Stimulated activated CD8-positive, alpha-beta memory T cell treated with anti-CD3 and anti-CD28 coated beads, Interleukin-2, amount 100 ng/mL, for 1 hour (primary cell): ENCODE data around the gene SPOCK1.

Experiments
- DNase-seq, 2 donors: peaks; one replicate each; pipeline ENCODE4 v3.0.0-alpha.2; 2020; ENCODE audit warnings: low read depth in 2 of 2

Gene SPOCK1

DNA sequence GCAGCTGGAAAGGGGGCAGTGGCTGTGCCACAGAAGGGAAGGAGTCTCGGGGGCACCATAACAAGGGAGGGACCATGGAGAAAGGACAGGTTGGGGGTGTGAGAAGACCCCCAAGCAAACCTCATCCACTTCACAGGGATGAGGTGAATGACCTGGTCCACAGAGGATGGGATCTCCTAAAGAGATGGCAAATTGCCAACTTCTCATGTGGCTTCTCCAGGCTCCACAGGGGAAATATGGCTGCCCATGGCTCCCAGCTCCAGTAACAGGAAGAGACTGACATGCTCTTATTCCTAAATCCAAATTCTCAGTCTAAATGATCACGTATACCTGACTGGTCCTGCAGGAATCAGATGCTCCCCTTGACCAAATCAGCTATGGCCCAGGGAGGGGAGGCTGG is 340.4 kb downstream of the SPOCK1 start:
- no peak for DNase-seq

DNA sequence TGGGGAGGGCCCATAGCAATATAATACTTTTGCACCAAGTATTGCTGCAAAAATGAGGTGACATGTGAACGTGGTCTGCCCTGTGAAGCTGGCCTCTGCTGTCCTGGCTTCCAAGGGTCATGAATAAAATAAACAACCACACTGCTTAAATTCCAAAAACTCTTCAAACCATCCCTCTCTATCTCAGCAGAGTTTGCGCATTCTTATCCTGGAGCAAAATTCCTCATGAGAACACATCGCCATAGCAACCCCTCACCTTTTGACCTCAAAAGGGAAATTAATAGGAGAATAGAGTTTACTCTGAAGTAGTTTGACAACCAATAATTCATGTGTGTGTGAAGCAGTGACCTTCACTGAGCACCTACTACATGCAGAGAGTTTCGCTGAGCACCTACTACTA is 342.9 kb downstream of the SPOCK1 start:
- no peak for DNase-seq

DNA sequence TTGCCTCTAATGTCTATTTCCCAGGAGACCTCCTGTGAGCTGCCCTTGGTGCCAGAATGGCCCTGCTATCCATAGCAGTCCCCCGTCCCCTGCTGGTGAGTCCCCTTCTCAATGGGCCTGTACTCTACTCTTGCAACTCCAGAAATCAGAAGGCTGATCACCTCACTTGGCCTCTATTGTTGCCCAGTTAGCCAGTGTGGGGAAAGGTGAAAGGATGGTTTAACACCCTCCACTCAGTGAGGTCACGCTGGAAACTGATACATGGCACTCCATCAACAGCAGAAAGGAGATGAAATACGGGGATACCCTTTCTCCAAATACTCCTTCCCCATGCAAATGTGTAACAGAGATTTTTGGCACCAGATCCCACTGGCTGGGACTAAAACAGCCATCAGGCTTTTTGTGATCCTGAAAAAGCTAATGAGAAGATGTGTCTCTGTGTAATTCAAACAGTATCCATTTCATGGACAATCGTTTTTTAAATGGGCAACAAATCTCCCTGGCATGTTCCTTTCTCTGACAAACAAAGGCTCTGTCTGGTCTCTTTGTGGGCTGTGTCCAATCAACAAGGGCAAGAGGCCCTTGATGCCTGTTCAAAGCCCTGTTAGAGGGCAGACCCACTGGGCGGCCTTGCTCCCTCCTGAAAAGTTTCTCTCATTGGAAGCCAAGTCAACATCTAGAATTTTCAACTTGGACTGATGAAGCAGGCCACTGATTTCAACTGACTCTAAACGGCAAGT is 343.7 kb downstream of the SPOCK1 start:
- no peak for DNase-seq

DNA sequence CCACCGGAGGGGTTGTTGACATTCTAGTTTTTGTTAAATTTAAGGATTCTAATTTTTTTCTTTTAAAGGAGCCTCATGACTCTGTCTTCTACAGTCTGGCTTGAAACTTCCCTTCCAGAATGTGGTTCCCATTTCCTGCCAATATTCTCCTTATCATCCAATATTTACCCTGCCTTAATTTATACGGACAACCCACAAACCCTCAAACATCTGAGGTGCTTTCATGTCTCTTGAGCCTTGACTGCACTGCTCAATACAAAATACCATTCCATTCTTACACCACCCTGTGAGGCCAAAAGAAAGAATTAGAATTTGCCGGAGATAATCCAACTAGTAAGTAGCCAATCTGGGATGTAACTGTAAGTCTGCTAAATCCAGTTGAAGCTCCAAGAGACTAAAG is 346.5 kb downstream of the SPOCK1 start:
- DNase-seq = no peak

GRCh38 chr5:137148655-137149054 is 350.5 kb downstream of the SPOCK1 start:
- no peak for DNase-seq

- DNase-seq = no peak
Observed at GRCh38 chr5:137148159-137148558, 351.0 kb downstream of the SPOCK1 start.

DNA sequence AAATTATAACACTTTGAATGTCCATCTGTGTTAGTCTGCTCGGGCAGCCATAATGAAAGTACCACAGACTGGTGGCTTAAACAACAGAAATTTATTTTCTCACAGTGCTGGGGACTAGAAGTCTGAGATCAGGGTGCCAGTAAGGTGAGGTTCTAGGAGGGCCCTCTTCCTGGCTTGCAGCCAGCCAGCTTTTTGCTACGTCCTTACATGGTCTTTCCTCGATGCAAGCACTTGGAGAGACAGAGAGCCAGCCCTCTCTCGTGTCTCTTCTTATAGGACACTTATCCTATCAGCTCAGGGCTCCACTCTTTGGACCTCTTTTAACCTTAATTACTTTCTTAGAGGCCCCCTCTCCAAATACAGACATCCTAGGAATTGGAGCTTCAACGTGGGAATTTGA is 351.8 kb downstream of the SPOCK1 start:
- no peak for DNase-seq

DNA sequence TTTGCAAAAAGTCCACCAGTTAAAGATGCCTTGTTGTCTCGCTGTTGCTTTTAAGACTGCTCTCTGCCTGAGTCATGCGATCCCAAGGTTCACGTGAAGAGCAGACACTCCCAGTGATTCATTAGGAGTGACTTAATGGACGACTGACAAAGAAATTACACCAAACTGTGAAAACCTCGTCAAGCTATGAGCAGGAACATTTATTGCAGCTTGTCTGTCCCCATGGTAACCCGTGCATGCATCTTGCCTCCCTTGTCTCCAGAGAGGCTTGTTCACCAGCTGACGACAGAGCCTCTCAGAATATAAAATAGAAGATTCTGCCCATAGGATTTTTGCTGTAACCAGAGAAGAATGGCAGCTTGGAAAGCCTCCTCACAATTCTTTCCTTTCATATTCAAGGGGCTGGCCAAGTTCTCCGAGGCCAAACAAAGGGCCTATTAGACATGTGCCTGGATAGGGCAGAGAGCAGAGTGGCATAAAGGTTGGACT is 352.7 kb downstream of the SPOCK1 start:
- no peak for DNase-seq

DNA sequence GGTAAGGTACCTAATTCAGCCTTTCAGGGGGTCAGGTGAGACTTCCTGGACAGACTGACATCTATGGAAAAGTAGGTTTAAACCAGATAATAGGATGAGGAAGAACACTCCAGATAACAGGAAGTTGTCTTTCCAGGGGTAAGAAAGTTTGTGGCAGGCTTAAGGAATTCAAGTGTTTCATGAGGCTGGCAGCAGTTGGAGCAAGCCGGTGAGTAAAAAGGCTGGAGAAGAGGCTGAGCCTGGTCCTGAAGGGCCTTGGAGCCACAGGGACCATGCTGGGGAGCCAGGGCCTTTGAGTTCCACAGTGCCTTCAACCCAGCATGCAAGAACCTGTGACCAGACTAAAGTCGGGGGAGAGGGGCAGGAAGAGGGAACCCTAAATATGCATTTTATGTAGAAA is 353.4 kb downstream of the SPOCK1 start:
- no peak for DNase-seq

DNA sequence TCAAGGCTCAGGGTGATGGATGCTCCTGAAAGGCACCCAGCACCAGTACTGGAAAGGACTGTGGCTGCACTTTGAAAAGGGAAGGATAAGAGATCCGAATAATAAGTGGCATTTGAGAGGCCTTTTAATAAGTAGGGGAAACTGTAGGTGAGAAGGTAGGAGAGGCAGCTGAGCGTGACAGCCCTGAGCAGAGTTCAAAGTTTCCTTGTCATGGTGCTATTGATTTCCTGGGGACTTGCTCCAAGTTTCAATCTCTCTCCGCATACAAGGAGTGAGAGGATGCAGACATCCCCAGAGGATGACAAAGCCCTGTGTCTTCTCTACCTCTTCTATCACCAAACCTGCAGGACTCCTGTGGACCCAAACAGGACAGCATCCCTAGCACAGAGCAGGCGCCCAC is 354.5 kb downstream of the SPOCK1 start:
- DNase-seq = no peak

GRCh38 chr5:137142764-137143605 is 356.1 kb downstream of the SPOCK1 start:
- DNase-seq = no peak

- DNase-seq = no peak
Observed at GRCh38 chr5:137142346-137142745, 356.8 kb downstream of the SPOCK1 start.

DNA sequence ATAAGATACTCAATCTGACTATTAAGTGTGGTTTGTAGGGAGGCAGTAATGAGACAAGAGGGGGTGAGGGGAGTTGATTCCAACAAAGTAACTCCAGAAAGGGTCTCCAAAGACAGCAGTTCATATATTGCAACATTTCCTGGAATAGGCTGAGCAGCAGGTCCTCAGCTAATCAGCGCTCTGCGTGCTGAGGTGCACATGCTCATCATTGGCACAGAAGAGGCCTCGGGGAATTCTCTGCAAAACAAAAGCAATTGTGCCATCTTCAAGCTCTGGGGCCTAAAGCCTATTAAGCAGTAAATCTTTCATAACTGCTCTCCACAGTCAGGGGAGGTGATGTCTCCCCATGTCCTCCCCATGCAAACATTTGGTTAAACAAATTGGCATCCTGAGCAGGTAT is 357.3 kb downstream of the SPOCK1 start:
- no peak for DNase-seq

- DNase-seq = no peak
Observed at GRCh38 chr5:137136991-137137632, 362.0 kb downstream of the SPOCK1 start.

GRCh38 chr5:137134920-137135532 is 364.1 kb downstream of the SPOCK1 start:
- DNase-seq = no peak

- no peak for DNase-seq
Observed at GRCh38 chr5:137129886-137130680, 369.0 kb downstream of the SPOCK1 start.

DNA sequence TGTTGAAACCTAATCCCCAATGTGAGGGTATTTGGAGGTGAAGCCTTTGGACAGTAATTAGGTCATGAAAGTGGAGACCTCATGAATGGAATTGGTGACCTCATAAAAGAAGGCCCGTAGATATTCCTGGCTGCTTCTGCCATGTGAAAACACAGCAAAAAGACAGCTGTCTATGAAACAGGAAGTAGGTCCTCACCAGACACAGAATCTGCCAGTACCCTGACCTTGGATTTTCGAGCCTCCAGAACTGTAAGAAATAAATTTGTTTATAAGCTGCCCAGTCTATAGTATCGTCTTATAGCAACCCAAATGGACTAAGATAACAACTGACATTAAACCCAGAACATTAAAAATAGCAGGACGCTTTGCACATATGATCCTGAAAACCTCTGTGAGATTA is 371.1 kb downstream of the SPOCK1 start:
- DNase-seq = no peak

GRCh38 chr5:137126829-137127228 is 372.3 kb downstream of the SPOCK1 start:
- no peak for DNase-seq

GRCh38 chr5:137122558-137122957 is 376.6 kb downstream of the SPOCK1 start:
- no peak for DNase-seq

DNA sequence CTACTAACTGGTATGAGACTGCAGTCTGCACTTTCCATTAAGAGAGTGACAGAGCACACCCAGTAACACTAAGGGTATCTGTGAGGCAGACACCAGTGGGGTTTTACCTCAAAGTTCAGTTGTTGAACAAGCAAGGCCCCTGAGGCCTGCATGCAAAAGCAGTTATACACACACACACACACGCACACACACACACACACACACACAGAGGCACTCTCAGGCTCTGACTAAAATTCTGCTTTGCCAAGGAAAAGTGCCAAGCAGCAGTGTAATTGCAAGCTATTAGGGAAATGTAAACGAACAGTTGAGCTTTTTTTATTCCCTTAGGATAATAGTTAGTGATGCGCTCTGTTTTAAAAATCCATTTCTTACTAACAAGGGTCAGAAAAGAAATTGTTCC is 377.1 kb downstream of the SPOCK1 start:
- no peak for DNase-seq

- DNase-seq = no peak
Observed at GRCh38 chr5:137119321-137119720, 379.8 kb downstream of the SPOCK1 start.
